GM12878 (cell line): ENCODE data around the gene ZNF385A. TPM values are rescaled to one million over a fixed set of nuclear protein-coding genes. Genes with fewer than 3 reads are reported as not detected.

ENCODE experiments used
- ATAC-seq: fragments of 200-7000 bp; cut with Tn5 transposase; 3 replicates; pipeline ENCODE4 v1.9.1; 2020; ENCODE audit warnings: mild to moderate bottlenecking, moderate library complexity
- BruUV-seq: library from RNA; stranded (reverse); fragments of 400-500 nt; replicated peaks from 2 replicates; lab custom pipeline; 2021; lab: Mats Ljungman, UMichigan
- CTCF ChIA-PET: fragments of 300-600 bp; sonication (Branson Sonifier 250); formaldehyde crosslinking; extraction: SDS; loops from one replicate; lab custom pipeline; 2021; ENCODE audit warnings: inconsistent platforms; lab: Yijun Ruan, JAX
- POLR2A ChIA-PET: fragments of 350-600 bp; formaldehyde crosslinking; extraction: SDS; loops from one replicate; lab custom pipeline; 2021; ENCODE audit warnings: inconsistent platforms; lab: Charles Lee
- RAD21 ChIA-PET: fragments of 300-600 bp; sonication (Branson Sonifier 250); formaldehyde crosslinking; loops from one replicate; lab custom pipeline; 2023; ENCODE audit warnings: antibody characterized with exemption; ENCODE audit not compliant: unreplicated experiment; lab: Charles Lee
- SMC1A ChIA-PET: fragments of 300-600 bp; sonication (Branson Sonifier 250); formaldehyde crosslinking; loops from one replicate; lab custom pipeline; 2023; ENCODE audit not compliant: unreplicated experiment, uncharacterized antibody; lab: Charles Lee
- DNase-seq: peaks from one replicate; pipeline ENCODE4 v3.0.0-alpha.2; 2011; ENCODE audit warnings: low read depth, low spot score
- FAIRE-seq: peaks from 3 replicates; lab custom pipeline; 2011; peaks lifted over from hg19 to GRCh38; lab: Jason Lieb, UNC
- H2AFZ ChIP-seq: 2 replicates; pipeline ENCODE4 v1.6.0; 2011; ENCODE audit warnings: low read depth, low read length, control low read depth; ENCODE audit not compliant: control insufficient read depth
- H3K27ac ChIP-seq: 2 replicates; pipeline ENCODE4 v1.5.1; 2011; ENCODE audit warnings: control low read depth; ENCODE audit not compliant: control insufficient read depth, insufficient read depth
- H3K27me3 ChIP-seq, 2 experiments: replicated peaks in 1 of 2; 2 replicates each; pipeline versions ENCODE4 v1.6.0 to v1.6.1; 2011; ENCODE audit warnings: low read length in 1 of 2; ENCODE audit not compliant: control insufficient read depth in 2 of 2, insufficient read depth in 2 of 2
- H3K36me3 ChIP-seq, 2 experiments: 2 replicates each; pipeline ENCODE4 v1.5.1; 2011; ENCODE audit warnings: low read length in 1 of 2; ENCODE audit not compliant: control insufficient read depth in 2 of 2, insufficient read depth in 2 of 2
- H3K4me1 ChIP-seq: 2 replicates; pipeline ENCODE4 v1.6.1; 2011; ENCODE audit warnings: mild to moderate bottlenecking, low read length, moderate library complexity, mixed read lengths; ENCODE audit not compliant: control insufficient read depth, insufficient read depth
- H3K4me2 ChIP-seq: 2 replicates; pipeline ENCODE4 v1.6.0; 2011; ENCODE audit warnings: control low read depth; ENCODE audit not compliant: control insufficient read depth, insufficient read depth
- H3K4me3 ChIP-seq: fragments of 200-600 bp; sonication (generic); 2 replicates; pipeline ENCODE4 v1.5.1; 2016
- H3K79me2 ChIP-seq: 2 replicates; pipeline ENCODE4 v1.6.0; 2011; ENCODE audit warnings: low read length; ENCODE audit not compliant: control insufficient read depth, insufficient read depth
- H3K9ac ChIP-seq: 2 replicates; pipeline ENCODE4 v1.8.0; 2011; ENCODE audit warnings: low read length, control low read depth, mixed read lengths; ENCODE audit not compliant: control insufficient read depth, insufficient read depth
- H3K9me3 ChIP-seq: replicated peaks from 3 replicates; pipeline ENCODE4 v1.5.1; 2011; ENCODE audit warnings: mild to moderate bottlenecking, low read length; ENCODE audit not compliant: control insufficient read depth, insufficient read depth
- H4K20me1 ChIP-seq: 2 replicates; pipeline ENCODE4 v1.6.0; 2011; ENCODE audit not compliant: control insufficient read depth, insufficient read depth
- KAT2A ChIP-seq: conservative IDR thresholded peaks from 2 replicates; pipeline ENCODE4 v1.6.1; 2011; ENCODE audit warnings: low read depth, low read length; ENCODE audit not compliant: control insufficient read depth
- NFYB ChIP-seq: IDR thresholded peaks from 2 replicates; pipeline ENCODE4 v1.6.1; 2011; ENCODE audit warnings: low read depth, mild to moderate bottlenecking, low read length, improper control_type of control experiment, moderate library complexity; ENCODE audit not compliant: insufficient read depth
- RAD51 ChIP-seq: fragments of 450-650 bp; IDR thresholded peaks from 2 replicates; pipeline ENCODE4 v1.6.1; 2016; ENCODE audit warnings: moderate library complexity, mild to moderate bottlenecking, inconsistent platforms
- SMC3 ChIP-seq: IDR thresholded peaks from 2 replicates; pipeline ENCODE4 v1.6.1; 2011; ENCODE audit warnings: low read length, improper control_type of control experiment, borderline replicate concordance
- USF1 ChIP-seq: IDR thresholded peaks from 2 replicates; pipeline ENCODE4 v1.6.1; 2011; ENCODE audit warnings: borderline replicate concordance, low read depth, mild to moderate bottlenecking, moderate library complexity, mixed read lengths, low read length; ENCODE audit not compliant: insufficient read depth; ENCODE audit errors: extremely low read length
- USF2 ChIP-seq: IDR thresholded peaks from 2 replicates; pipeline ENCODE4 v1.6.1; 2011; ENCODE audit warnings: low read depth, low read length, improper control_type of control experiment, borderline replicate concordance
- ZNF592 ChIP-seq: fragments of 450-650 bp; IDR thresholded peaks from 2 replicates; pipeline ENCODE4 v1.6.1; 2017; ENCODE audit warnings: mild to moderate bottlenecking, moderate library complexity
- WGBS: methylation state at CpG from one replicate; pipeline ENCODE4 v1.1.6; 2016; ENCODE audit warnings: low lambda C conversion rate; ENCODE audit not compliant: insufficient replicate concordance, insufficient coverage; ENCODE audit errors: missing lambda C conversion rate; 5-methylcytosine and 5-hydroxymethylcytosine counted together
- in situ Hi-C: fragments of 300-500 bp; cut with MboI; formaldehyde crosslinking; loops from 9 replicates; pipeline ENCODE4 v1.14.3; 2018; ENCODE audit warnings: mixed read lengths
- intact Hi-C: fragments of 100-400 bp; cut with micrococcal nuclease; formaldehyde crosslinking; loops from one replicate; pipeline ENCODE4 v1.14.2; 2022; ENCODE audit not compliant: unreplicated experiment
- polyA plus RNA-seq, 11 experiments: library from polyadenylated mRNA; depleted of rRNA in 4 of 11; unstranded in 6 of 11; stranded (reverse) in 5 of 11; fragments of >200 nt; fragmentation: Nextera tagmentation in 4 of 11; fragmentation: Illumina TruSeq in 1 of 11; extraction: Ambion mirVana in 4 of 11; extraction: Trizol in 1 of 11; gene quantifications; 1 replicate in 1 of 11; 2 replicates in 10 of 11; pipeline versions ENCODE4 v1.2.1 to v1.2.3, GENCODE V29; 2011 to 2016; ENCODE audit warnings: inconsistent platforms in 2 of 11, missing spikeins in 2 of 11, low read depth in 1 of 11
- total RNA-seq, 4 experiments: library from RNA; depleted of rRNA in 3 of 4; stranded (reverse); fragments of >200 nt in 3 of 4; fragmentation: Illumina TruSeq in 1 of 4; extraction: Trizol in 1 of 4; gene quantifications; 2 replicates each; pipeline versions ENCODE4 v1.2.1 to v1.2.3, GENCODE V29; 2013 to 2021

ZNF385A gene
- total and polyA plus RNA-seq, 10 of the 15 experiments (the other 5 are each of a cell fraction or from before 2014, with no cell fraction given), result 0.26 to 26.1 (median 4.9) TPM

GRCh38 chr12:54412348-54412747 is 27.8 kb upstream of the ZNF385A start (continued):
- TF ChIP-seq SMC3 (no peak), ZNF592 (no peak)

- RAD21 ChIA-PET, result interaction anchor here (1.1 to 4.1 kb wide), 2 partner anchors 12 to 27 kb away, joined by 6 to 34 read pairs; no protein-coding TSS in a partner anchor
- FAIRE-seq, result no peak
- intact Hi-C loops (no loop called here), in situ Hi-C loops (no loop called here)
- no peaks in the 10 kb centered on the region for H3K36me3 ChIP-seq
- no peaks in the 10 kb centered on the region; a peak in 1 of 4 replicates for H3K27me3 ChIP-seq
- WGBS, result 57% methylated on average over 8 of the region's 10 CpGs
- H3K79me2 ChIP-seq, result no peaks in the 10 kb centered on the region
- H3K4me1 ChIP-seq, result peaks cover 16% of the 10 kb centered on the region
- no TSS peak for BruUV-seq
- H2AFZ ChIP-seq, result peak overlapping the region; percentile 42; the same call in 1 of the 2 replicates
- no peak overlapping the region for H3K9ac ChIP-seq
- ATAC-seq, result peak; percentile 70
- H3K9me3 ChIP-seq, result no peaks in the 10 kb centered on the region
- no peak overlapping the region for H3K27ac ChIP-seq
- H4K20me1 ChIP-seq, result no peaks in the 10 kb centered on the region
- no peak for DNase-seq
- SMC1A ChIA-PET, result interaction anchor here (0.9 to 4.2 kb wide), 3 partner anchors 12 to 31 kb away, joined by 3 to 41 read pairs (median 31); no protein-coding TSS in a partner anchor
- CTCF ChIA-PET, result interaction anchor here (0.6 to 13.8 kb wide), 8 partner anchors 11 to 63 kb away, joined by 3 to 251 read pairs (median 4); no protein-coding TSS in a partner anchor
- POLR2A ChIA-PET, result interaction anchor here (0.7 to 8.4 kb wide), 4 partner anchors 25 to 86 kb away, joined by 3 to 41 read pairs (median 4); partner anchors contain the start of gene COPZ1
- no peak for TF ChIP-seq NFYB
- peak; percentile 68 for TF ChIP-seq USF1
- peak; percentile 11 for TF ChIP-seq USF2
- TF ChIP-seq RAD51, result peak; percentile 55; the same call in 1 of the 2 replicates
- TF ChIP-seq KAT2A, result no peak
- TF ChIP-seq, all 136 proteins: peak for 3
- Histone ChIP-seq H3K4me3 (no peak overlapping the region), H3K4me2 (no peak overlapping the region)
Measured at GRCh38 chr12:54411391-54412241, 27.1 kb upstream of the ZNF385A start.
